ENCODE measurements around the gene RAB11FIP4. TPM values are rescaled to one million over a fixed set of nuclear protein-coding genes. Genes with fewer than 3 reads are reported as not detected.
A peak's percentile ranks its signal among the peaks of the same experiment; 100 is the strongest.

The RAB11FIP4 gene
- total and polyA plus RNA-seq, 2 of the 13 experiments (the other 11 are each of a cell fraction or from before 2014, with no cell fraction given) = 28.0 to 89.3 TPM

- TF ChIP-seq CREBL2 (CRISPR knock-in tag; IDR thresholded peaks at IDR 0.05; ENCODE audit: borderline replicate concordance) (0 out of 2 replicates have a peak, but pooled peaks have one; percentile 47), CTCF (CRISPR knock-in tag; IDR thresholded peaks at IDR 0.05) (no peak), AGO1 (IDR thresholded peaks at IDR 0.05; ENCODE audit: low read depth, low read length, poor library complexity, severe bottlenecking) (no peak), SRF (IDR thresholded peaks at IDR 0.05; ENCODE audit: low read depth, low read length) (no peak), ZNF20 (CRISPR knock-in tag; IDR thresholded peaks at IDR 0.05) (no peak), DNMT3B (CRISPR knock-in tag; conservative IDR thresholded peaks at IDR 0.05) (no peak), NFATC3 (CRISPR knock-in tag; IDR thresholded peaks at IDR 0.05) (no peak), SUZ12 (IDR thresholded peaks at IDR 0.05; ENCODE audit: low read depth, low read length) (no peak), ZNF570 (CRISPR knock-in tag; IDR thresholded peaks at IDR 0.05; ENCODE audit: borderline replicate concordance) (no peak), ZNF280D (CRISPR knock-in tag; IDR thresholded peaks at IDR 0.05) (no peak), TCF12 (IDR thresholded peaks at IDR 0.05) (no peak), TCF12 (CRISPR knock-in tag; IDR thresholded peaks at IDR 0.05) (no peak), SMC3 (IDR thresholded peaks at IDR 0.05; ENCODE audit: low read length) (no peak), MTF1 (CRISPR knock-in tag; IDR thresholded peaks at IDR 0.05) (no peak), RFXANK (CRISPR knock-in tag; IDR thresholded peaks at IDR 0.05) (no peak)
- TF ChIP-seq, protein P1, sequence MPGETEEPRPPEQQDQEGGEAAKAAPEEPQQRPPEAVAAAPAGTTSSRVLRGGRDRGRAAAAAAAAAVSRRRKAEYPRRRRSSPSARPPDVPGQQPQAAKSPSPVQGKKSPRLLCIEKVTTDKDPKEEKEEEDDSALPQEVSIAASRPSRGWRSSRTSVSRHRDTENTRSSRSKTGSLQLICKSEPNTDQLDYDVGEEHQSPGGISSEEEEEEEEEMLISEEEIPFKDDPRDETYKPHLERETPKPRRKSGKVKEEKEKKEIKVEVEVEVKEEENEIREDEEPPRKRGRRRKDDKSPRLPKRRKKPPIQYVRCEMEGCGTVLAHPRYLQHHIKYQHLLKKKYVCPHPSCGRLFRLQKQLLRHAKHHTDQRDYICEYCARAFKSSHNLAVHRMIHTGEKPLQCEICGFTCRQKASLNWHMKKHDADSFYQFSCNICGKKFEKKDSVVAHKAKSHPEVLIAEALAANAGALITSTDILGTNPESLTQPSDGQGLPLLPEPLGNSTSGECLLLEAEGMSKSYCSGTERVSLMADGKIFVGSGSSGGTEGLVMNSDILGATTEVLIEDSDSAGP (CRISPR knock-in tag; IDR thresholded peaks at IDR 0.05; ENCODE audit: borderline replicate concordance) = peak; percentile 75; the same call in 1 of the 2 replicates
- TF ChIP-seq, protein P2, sequence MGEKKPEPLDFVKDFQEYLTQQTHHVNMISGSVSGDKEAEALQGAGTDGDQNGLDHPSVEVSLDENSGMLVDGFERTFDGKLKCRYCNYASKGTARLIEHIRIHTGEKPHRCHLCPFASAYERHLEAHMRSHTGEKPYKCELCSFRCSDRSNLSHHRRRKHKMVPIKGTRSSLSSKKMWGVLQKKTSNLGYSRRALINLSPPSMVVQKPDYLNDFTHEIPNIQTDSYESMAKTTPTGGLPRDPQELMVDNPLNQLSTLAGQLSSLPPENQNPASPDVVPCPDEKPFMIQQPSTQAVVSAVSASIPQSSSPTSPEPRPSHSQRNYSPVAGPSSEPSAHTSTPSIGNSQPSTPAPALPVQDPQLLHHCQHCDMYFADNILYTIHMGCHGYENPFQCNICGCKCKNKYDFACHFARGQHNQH (CRISPR knock-in tag; IDR thresholded peaks at IDR 0.05) = 0 out of 2 replicates have a peak, but pooled peaks have one; percentile 41
- TF ChIP-seq, protein P3, sequence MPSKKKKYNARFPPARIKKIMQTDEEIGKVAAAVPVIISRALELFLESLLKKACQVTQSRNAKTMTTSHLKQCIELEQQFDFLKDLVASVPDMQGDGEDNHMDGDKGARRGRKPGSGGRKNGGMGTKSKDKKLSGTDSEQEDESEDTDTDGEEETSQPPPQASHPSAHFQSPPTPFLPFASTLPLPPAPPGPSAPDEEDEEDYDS (CRISPR knock-in tag; IDR thresholded peaks at IDR 0.05) = peak; percentile 44; the same call in 1 of the 2 replicates
- TF ChIP-seq, protein P4, sequence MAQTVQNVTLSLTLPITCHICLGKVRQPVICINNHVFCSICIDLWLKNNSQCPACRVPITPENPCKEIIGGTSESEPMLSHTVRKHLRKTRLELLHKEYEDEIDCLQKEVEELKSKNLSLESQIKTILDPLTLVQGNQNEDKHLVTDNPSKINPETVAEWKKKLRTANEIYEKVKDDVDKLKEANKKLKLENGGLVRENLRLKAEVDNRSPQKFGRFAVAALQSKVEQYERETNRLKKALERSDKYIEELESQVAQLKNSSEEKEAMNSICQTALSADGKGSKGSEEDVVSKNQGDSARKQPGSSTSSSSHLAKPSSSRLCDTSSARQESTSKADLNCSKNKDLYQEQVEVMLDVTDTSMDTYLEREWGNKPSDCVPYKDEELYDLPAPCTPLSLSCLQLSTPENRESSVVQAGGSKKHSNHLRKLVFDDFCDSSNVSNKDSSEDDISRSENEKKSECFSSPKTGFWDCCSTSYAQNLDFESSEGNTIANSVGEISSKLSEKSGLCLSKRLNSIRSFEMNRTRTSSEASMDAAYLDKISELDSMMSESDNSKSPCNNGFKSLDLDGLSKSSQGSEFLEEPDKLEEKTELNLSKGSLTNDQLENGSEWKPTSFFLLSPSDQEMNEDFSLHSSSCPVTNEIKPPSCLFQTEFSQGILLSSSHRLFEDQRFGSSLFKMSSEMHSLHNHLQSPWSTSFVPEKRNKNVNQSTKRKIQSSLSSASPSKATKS (CRISPR knock-in tag; IDR thresholded peaks at IDR 0.05) = no peak
These were observed 76.2 kb downstream of the RAB11FIP4 start (continued) for GRCh38 chr17:31467502-31468256.

Data from HepG2 (cell line).